ENCODE results near the gene DIO3. TPM values are rescaled to one million over a fixed set of nuclear protein-coding genes. Genes with fewer than 3 reads are reported as not detected.

Gene DIO3
- total and polyA plus RNA-seq, 2 of the 13 experiments (the other 11 are each of a cell fraction or from before 2014, with no cell fraction given) = not detected

DNA sequence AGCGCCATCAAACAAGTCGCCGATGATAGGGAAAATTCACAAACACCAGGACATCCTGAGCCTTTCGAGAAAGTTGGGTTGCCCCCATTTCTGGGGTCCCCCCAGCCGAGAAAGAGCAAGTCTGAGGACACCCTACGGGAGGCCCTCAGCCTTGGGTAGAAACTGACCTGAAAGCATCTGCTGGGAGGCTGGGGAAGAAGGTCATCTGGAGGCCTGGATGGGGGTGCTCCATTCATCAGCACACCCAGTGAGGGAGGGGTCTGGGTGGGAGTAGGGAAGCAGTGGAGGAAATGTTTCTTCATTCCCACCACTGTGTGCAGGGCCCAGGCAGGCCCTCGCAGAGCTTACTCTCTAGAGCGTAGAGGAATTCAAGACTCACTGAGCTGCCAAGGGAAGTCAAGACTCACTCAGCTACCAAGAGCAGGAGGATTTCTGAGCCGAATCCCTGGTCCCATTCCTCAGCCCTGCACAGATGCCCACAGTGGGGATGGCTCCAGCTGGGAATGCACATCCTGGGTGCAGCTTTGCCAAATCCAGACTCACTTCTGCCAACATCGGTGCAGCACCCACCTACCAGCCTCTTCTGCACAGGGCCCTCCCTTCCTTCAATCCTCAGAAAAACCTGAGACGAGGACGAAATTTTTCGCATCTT is 38.1 kb downstream of the DIO3 start:
- Histone ChIP-seq H3K9ac (ENCODE audit: insufficient read depth, low read depth, low read length) (no peak overlapping the region), H3K79me2 (ENCODE audit: insufficient read depth, low read length) (no peaks in the 10 kb centered on the region), H3K4me1 (ENCODE audit: insufficient read depth, low read length) (no peaks in the 10 kb centered on the region), H3K4me3 (replicated peaks in 1 of 3; ENCODE audit: insufficient read depth in 1 of 3, low read depth in 2 of 3, low read length in 3 of 3) (no peak overlapping the region), H3K36me3 (replicated peaks in 1 of 2; ENCODE audit: control insufficient read depth in 1 of 2, insufficient read depth in 2 of 2, low read length in 2 of 2) (no peaks in the 10 kb centered on the region), H2AFZ (ENCODE audit: low read length) (no peak overlapping the region), H3K4me2 (ENCODE audit: low read depth, low read length) (no peak overlapping the region), H3K27ac (ENCODE audit: extremely low read length, insufficient read depth, low read length) (no peak overlapping the region), H3K9me3 (ENCODE audit: low read length) (no peaks in the 10 kb centered on the region), H4K20me1 (ENCODE audit: insufficient read depth, low read length) (no peaks in the 10 kb centered on the region), H3K27me3 (ENCODE audit: control insufficient read depth in 1 of 2, insufficient read depth in 2 of 2, low read length in 2 of 2) (peaks cover 4 to 47% of the 10 kb centered on the region in 2 experiments; a peak in 3 of 5 replicates)
- ChIA-PET CTCF (ENCODE audit: low intra/inter-chr PET ratio, low total read pairs) (no interaction called here), POLR2A (no interaction called here)
- WGBS (ENCODE audit: low lambda C conversion rate) = 11% methylated on average over 8 of the region's 13 CpGs
- BruUV-seq (replicated peaks) = no TSS peak
- no peak for DNase-seq (ENCODE audit: low spot score)
- intact Hi-C loops (cut with micrococcal nuclease; ENCODE audit: unreplicated experiment) (no loop called here), in situ Hi-C loops (cut with HindIII; ENCODE audit: extremely low pct_ligation_motif_present, low pct_unique_long_range_greater_than_20kb) (no loop called here)
- no peak for TF ChIP-seq MAFK (conservative IDR thresholded peaks at IDR 0.05 in 1 of 2, IDR thresholded peaks at IDR 0.05 in 1 of 2; ENCODE audit: low read length in 2 of 2)
- FAIRE-seq = no peak
- no peak for ATAC-seq

- Histone ChIP-seq H3K4me1 (ENCODE audit: insufficient read depth, low read length) (no peaks in the 10 kb centered on the region), H3K27me3 (ENCODE audit: control insufficient read depth in 1 of 2, insufficient read depth in 2 of 2, low read length in 2 of 2) (peaks cover 6 to 55% of the 10 kb centered on the region in 2 experiments; a peak in 3 of 5 replicates), H3K36me3 (replicated peaks in 1 of 2; ENCODE audit: control insufficient read depth in 1 of 2, insufficient read depth in 2 of 2, low read length in 2 of 2) (no peaks in the 10 kb centered on the region), H3K27ac (ENCODE audit: extremely low read length, insufficient read depth, low read length) (no peak overlapping the region), H2AFZ (ENCODE audit: low read length) (no peak overlapping the region), H3K79me2 (ENCODE audit: insufficient read depth, low read length) (no peaks in the 10 kb centered on the region), H3K4me2 (ENCODE audit: low read depth, low read length) (no peak overlapping the region), H4K20me1 (ENCODE audit: insufficient read depth, low read length) (no peaks in the 10 kb centered on the region), H3K4me3 (replicated peaks in 1 of 3; ENCODE audit: insufficient read depth in 1 of 3, low read depth in 2 of 3, low read length in 3 of 3) (no peak overlapping the region), H3K9ac (ENCODE audit: insufficient read depth, low read depth, low read length) (no peak overlapping the region), H3K9me3 (ENCODE audit: low read length) (no peaks in the 10 kb centered on the region)
- ATAC-seq = no peak
- DNase-seq (ENCODE audit: low spot score) = no peak
- 0% methylated on average over 2 of the region's 7 CpGs for WGBS (ENCODE audit: low lambda C conversion rate)
- ChIA-PET POLR2A (no interaction called here), CTCF (ENCODE audit: low intra/inter-chr PET ratio, low total read pairs) (no interaction called here)
- TF ChIP-seq RFX3 (CRISPR knock-in tag; IDR thresholded peaks at IDR 0.05) (no peak), MXI1 (IDR thresholded peaks at IDR 0.05; ENCODE audit: borderline replicate concordance, low read depth, low read length) (no peak), PITX1 (CRISPR knock-in tag; IDR thresholded peaks at IDR 0.05) (no peak)
- intact Hi-C loops (cut with micrococcal nuclease; ENCODE audit: unreplicated experiment) (no loop called here), in situ Hi-C loops (cut with HindIII; ENCODE audit: extremely low pct_ligation_motif_present, low pct_unique_long_range_greater_than_20kb) (no loop called here)
- FAIRE-seq = no peak
- no TSS peak for BruUV-seq (replicated peaks)
Measured at GRCh38 chr14:101600336-101600890, 39.1 kb downstream of the DIO3 start.
